Naive B cell (primary cell): Measurements from ENCODE around the gene SERPINH1. TPM values are rescaled to one million over a fixed set of nuclear protein-coding genes. Genes with fewer than 3 reads are reported as not detected.

Experiments
- ATAC-seq, 2 donors: fragments of 150-1000 bp; cut with Tn5 transposase; 2 replicates each; pipeline ENCODE4 v1.10.0; 2021; ENCODE audit warnings: low read depth in 2 of 2, mild to moderate bottlenecking in 2 of 2, moderate library complexity in 2 of 2
- DNase-seq: peaks from one replicate; pipeline ENCODE4 v3.0.0; 2022
- H3K27ac Mint-ChIP-seq, 6 donors: one replicate each; pipeline ENCODE4 v1.8.0; 2020 to 2022; ENCODE audit warnings: mild to moderate bottlenecking in 6 of 6, mixed read lengths in 6 of 6, moderate library complexity in 5 of 6, inconsistent platforms in 2 of 6
- H3K27me3 Mint-ChIP-seq, 3 donors: one replicate each; pipeline ENCODE4 v1.8.0; 2021 to 2022; ENCODE audit warnings: mixed read lengths in 3 of 3, mild to moderate bottlenecking in 1 of 3
- H3K36me3 Mint-ChIP-seq, 2 donors: one replicate each; pipeline ENCODE4 v1.8.0; 2020 to 2022; ENCODE audit warnings: mixed read lengths in 2 of 2, inconsistent platforms in 1 of 2, mild to moderate bottlenecking in 1 of 2
- H3K4me1 Mint-ChIP-seq, 3 donors: one replicate each; pipeline ENCODE4 v1.8.0; 2020 to 2022; ENCODE audit warnings: mixed read lengths in 3 of 3, inconsistent platforms in 1 of 3, mild to moderate bottlenecking in 1 of 3, moderate library complexity in 1 of 3
- H3K4me3 Mint-ChIP-seq, 8 donors: one replicate each; pipeline ENCODE4 v1.8.0; 2020 to 2022; ENCODE audit warnings: mild to moderate bottlenecking in 8 of 8, mixed read lengths in 8 of 8, moderate library complexity in 8 of 8, inconsistent platforms in 2 of 8
- H3K9me3 Mint-ChIP-seq, 7 donors: one replicate each; pipeline ENCODE4 v1.8.0; 2020 to 2022; ENCODE audit warnings: mixed read lengths in 7 of 7, mild to moderate bottlenecking in 5 of 7, inconsistent platforms in 2 of 7, moderate library complexity in 1 of 7
- polyA plus RNA-seq, 6 donors: library from polyadenylated mRNA; unstranded; fragments of 300-500 nt; fragmentation: Illumina TruSeq; gene quantifications; one replicate each; pipeline ENCODE4 v1.2.3, GENCODE V29; 2021; ENCODE audit warnings: low read depth in 6 of 6

The SERPINH1 gene
- polyA plus RNA-seq, 6 donors from 2014 or later: 0.40 to 1.4 (median 0.85) TPM; not detected in 1

- H3K4me1 Mint-ChIP-seq: peaks cover 9 to 19% (median 13%) of the 10 kb centered on the region in 3 donors
- H3K27me3 Mint-ChIP-seq: peaks cover 10 to 17% (median 14%) of the 10 kb centered on the region in 3 donors
- ATAC-seq: no peak
- no peaks in the 10 kb centered on the region for H3K9me3 Mint-ChIP-seq
- H3K27ac Mint-ChIP-seq: no peak overlapping the region
- no peaks in the 10 kb centered on the region for H3K36me3 Mint-ChIP-seq
- no peak for DNase-seq
- H3K4me3 Mint-ChIP-seq: no peak overlapping the region
These were observed 29.3 kb downstream of the SERPINH1 start for GRCh38 chr11:75591371-75591770.

- H3K9me3 Mint-ChIP-seq: no peaks in the 10 kb centered on the region
- ATAC-seq: no peak
- DNase-seq: no peak
- H3K27ac Mint-ChIP-seq: no peak overlapping the region
- H3K36me3 Mint-ChIP-seq: no peaks in the 10 kb centered on the region
- peaks cover 9 to 23% (median 13%) of the 10 kb centered on the region in 3 donors for H3K4me1 Mint-ChIP-seq
- H3K27me3 Mint-ChIP-seq: peaks cover 10 to 17% (median 14%) of the 10 kb centered on the region in 3 donors
- H3K4me3 Mint-ChIP-seq: no peak overlapping the region
These were observed 29.9 kb downstream of the SERPINH1 start for GRCh38 chr11:75591966-75592365.

GRCh38 chr11:75592715-75593114, 30.7 kb downstream of the SERPINH1 start:
- peaks cover 10 to 17% (median 14%) of the 10 kb centered on the region in 3 donors for H3K27me3 Mint-ChIP-seq
- no peaks in the 10 kb centered on the region for H3K36me3 Mint-ChIP-seq
- ATAC-seq (no peak), DNase-seq (no peak)
- H3K9me3 Mint-ChIP-seq: no peaks in the 10 kb centered on the region
- no peak overlapping the region for H3K27ac Mint-ChIP-seq
- peaks cover 9 to 25% (median 13%) of the 10 kb centered on the region in 3 donors for H3K4me1 Mint-ChIP-seq
- H3K4me3 Mint-ChIP-seq: no peak overlapping the region

GRCh38 chr11:75593286-75593915, 31.3 kb downstream of the SERPINH1 start:
- peak overlapping the region in 1 of 6 donors; percentile 73 for H3K27ac Mint-ChIP-seq
- H3K4me3 Mint-ChIP-seq: no peak overlapping the region
- H3K36me3 Mint-ChIP-seq: no peaks in the 10 kb centered on the region
- H3K27me3 Mint-ChIP-seq: peaks cover 10 to 17% (median 15%) of the 10 kb centered on the region in 3 donors
- H3K4me1 Mint-ChIP-seq: peaks cover 9 to 28% (median 13%) of the 10 kb centered on the region in 3 donors
- ATAC-seq (no peak), DNase-seq (no peak)
- no peaks in the 10 kb centered on the region for H3K9me3 Mint-ChIP-seq

DNA sequence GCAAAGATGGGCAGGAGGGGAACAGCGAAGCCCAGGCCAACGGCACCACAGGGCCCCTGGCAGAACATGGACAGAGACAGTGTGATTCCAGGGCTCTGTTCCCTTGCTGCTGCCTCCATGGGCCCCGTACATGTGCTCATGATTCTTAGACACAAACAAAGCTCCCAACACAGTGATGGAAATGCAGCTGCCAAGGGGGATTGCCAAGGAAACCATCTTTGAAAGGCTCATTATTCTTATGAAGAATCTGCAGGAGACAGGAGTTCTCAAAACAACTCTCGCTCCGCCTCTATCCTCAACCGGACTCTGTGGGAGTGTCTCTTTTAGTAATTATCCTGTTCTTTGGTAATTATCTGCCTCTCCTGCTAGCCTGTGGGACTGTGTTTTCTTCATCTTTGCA, 32.2 kb downstream of the SERPINH1 start:
- peak overlapping the region in 1 of 6 donors; percentile 41 for H3K27ac Mint-ChIP-seq
- H3K4me1 Mint-ChIP-seq: peaks cover 9 to 29% (median 13%) of the 10 kb centered on the region in 3 donors
- ATAC-seq (no peak), DNase-seq (no peak)
- H3K9me3 Mint-ChIP-seq: no peaks in the 10 kb centered on the region
- no peak overlapping the region for H3K4me3 Mint-ChIP-seq
- H3K36me3 Mint-ChIP-seq: no peaks in the 10 kb centered on the region
- H3K27me3 Mint-ChIP-seq: peaks cover 10 to 21% (median 17%) of the 10 kb centered on the region in 3 donors

DNA sequence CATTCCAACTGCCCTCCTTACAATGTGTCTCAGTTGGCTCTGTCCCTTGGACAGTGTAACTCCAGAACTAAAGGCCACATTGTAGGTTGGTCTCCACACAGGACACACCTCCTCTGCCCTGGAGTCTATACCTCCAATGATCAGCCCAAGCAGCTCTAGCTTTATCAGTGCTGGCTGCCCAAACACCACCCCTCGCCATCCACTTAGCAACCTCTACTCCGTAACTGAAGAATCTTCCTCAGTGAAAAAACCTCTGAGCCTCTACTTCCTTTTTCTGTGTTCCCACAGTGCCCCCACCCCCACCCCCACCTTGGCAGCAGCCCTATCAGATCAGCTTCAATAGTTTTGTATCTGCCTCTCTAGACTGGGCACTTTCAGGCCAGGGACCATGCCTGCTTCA, 33.4 kb downstream of the SERPINH1 start:
- Mint-ChIP-seq H3K36me3 (no peaks in the 10 kb centered on the region), H3K4me1 (peaks cover 9 to 29% (median 13%) of the 10 kb centered on the region in 3 donors), H3K4me3 (peak overlapping the region in 1 of 8 donors; percentile 44), H3K27ac (peak overlapping the region in 4 of 6 donors; percentile 13 to 57 (median 24)), H3K27me3 (peaks cover 10 to 21% (median 17%) of the 10 kb centered on the region in 3 donors), H3K9me3 (no peaks in the 10 kb centered on the region)
- DNase-seq (no peak), ATAC-seq (peak; percentile 30 to 32)

DNA sequence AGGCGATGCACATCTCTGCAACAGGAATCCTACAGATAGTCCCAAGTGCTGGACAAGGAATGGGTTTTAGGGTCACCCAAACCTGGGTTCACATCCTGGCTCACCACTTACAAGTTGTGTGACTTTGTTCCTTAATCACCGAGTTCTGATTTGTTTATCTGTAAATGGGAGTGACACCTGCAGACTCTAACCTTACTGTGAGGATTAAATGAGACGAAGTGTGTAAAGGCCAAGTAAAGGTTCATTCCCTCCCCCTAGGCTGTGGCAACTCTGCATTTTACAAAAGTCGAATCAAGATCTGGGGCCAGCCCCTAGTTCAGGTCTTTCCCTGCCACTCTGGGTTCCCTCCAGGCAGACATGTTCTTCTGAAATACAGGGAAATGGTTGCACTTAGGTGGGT, 34.9 kb downstream of the SERPINH1 start:
- no peak for ATAC-seq
- Mint-ChIP-seq H3K27me3 (peaks cover 9 to 26% (median 15%) of the 10 kb centered on the region in 3 donors), H3K27ac (no peak overlapping the region), H3K4me1 (peaks cover 9 to 29% (median 13%) of the 10 kb centered on the region in 3 donors), H3K36me3 (no peaks in the 10 kb centered on the region), H3K9me3 (no peaks in the 10 kb centered on the region), H3K4me3 (no peak overlapping the region)
- DNase-seq: no peak

DNA sequence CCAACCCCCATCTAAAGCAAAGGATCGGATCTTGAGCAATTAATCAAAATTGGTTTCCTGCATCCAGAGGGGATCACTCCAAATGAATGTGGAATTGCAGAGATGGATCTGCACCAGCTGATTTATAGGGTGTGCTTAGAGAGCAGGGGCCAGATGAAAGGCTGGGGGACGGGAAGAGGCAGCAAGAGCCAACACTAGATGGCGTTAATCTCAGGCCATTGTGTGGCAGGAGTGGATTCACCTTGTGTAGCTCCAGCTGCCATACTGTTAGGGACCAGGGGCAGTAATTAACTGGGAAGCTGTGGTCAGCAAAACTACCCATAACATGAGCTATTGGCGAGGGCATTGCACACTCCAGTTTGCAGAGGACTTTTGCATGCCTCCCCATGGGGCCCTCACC, 35.6 kb downstream of the SERPINH1 start:
- Mint-ChIP-seq H3K27me3 (peaks cover 6 to 23% (median 9%) of the 10 kb centered on the region in 3 donors), H3K27ac (peak overlapping the region in 1 of 6 donors; percentile 76), H3K36me3 (no peaks in the 10 kb centered on the region), H3K4me1 (peaks cover 9 to 29% (median 13%) of the 10 kb centered on the region in 3 donors), H3K4me3 (peak overlapping the region in 1 of 8 donors; percentile 48), H3K9me3 (no peaks in the 10 kb centered on the region)
- no peak for DNase-seq
- no peak for ATAC-seq

- Mint-ChIP-seq H3K4me3 (no peak overlapping the region), H3K27me3 (peaks cover 9 to 22% (median 10%) of the 10 kb centered on the region in 3 donors), H3K27ac (no peak overlapping the region), H3K36me3 (no peaks in the 10 kb centered on the region), H3K9me3 (no peaks in the 10 kb centered on the region), H3K4me1 (peaks cover 9 to 29% (median 13%) of the 10 kb centered on the region in 3 donors)
- DNase-seq (no peak), ATAC-seq (no peak)
These were observed 36.2 kb downstream of the SERPINH1 start for GRCh38 chr11:75598264-75598663.

GRCh38 chr11:75598900-75599299, 36.8 kb downstream of the SERPINH1 start:
- DNase-seq: no peak
- Mint-ChIP-seq H3K4me3 (no peak overlapping the region), H3K27ac (peak overlapping the region in 1 of 6 donors; percentile 54), H3K27me3 (peaks cover 13 to 26% (median 13%) of the 10 kb centered on the region in 3 donors), H3K4me1 (peaks cover 9 to 29% (median 13%) of the 10 kb centered on the region in 3 donors), H3K36me3 (no peaks in the 10 kb centered on the region), H3K9me3 (no peaks in the 10 kb centered on the region)
- no peak for ATAC-seq

- DNase-seq (no peak), ATAC-seq (no peak)
- Mint-ChIP-seq H3K27me3 (peaks cover 22 to 40% (median 26%) of the 10 kb centered on the region in 3 donors), H3K27ac (no peak overlapping the region), H3K36me3 (no peaks in the 10 kb centered on the region), H3K9me3 (no peaks in the 10 kb centered on the region), H3K4me3 (no peak overlapping the region), H3K4me1 (peaks cover 7 to 21% (median 7%) of the 10 kb centered on the region in 3 donors)
These were observed 38.3 kb downstream of the SERPINH1 start for GRCh38 chr11:75600356-75600755.

GRCh38 chr11:75601494-75601893, 39.4 kb downstream of the SERPINH1 start:
- Mint-ChIP-seq H3K36me3 (no peaks in the 10 kb centered on the region), H3K27me3 (peaks cover 22 to 41% (median 36%) of the 10 kb centered on the region in 3 donors), H3K4me1 (peaks cover 0 to 9% (median 0%) of the 10 kb centered on the region in 3 donors), H3K27ac (peak overlapping the region in 2 of 6 donors; percentile 5 to 66), H3K4me3 (no peak overlapping the region), H3K9me3 (no peaks in the 10 kb centered on the region)
- ATAC-seq (no peak), DNase-seq (no peak)

- no peaks in the 10 kb centered on the region for H3K9me3 Mint-ChIP-seq
- H3K4me3 Mint-ChIP-seq: no peak overlapping the region
- peaks cover 28 to 52% (median 48%) of the 10 kb centered on the region in 3 donors for H3K27me3 Mint-ChIP-seq
- H3K4me1 Mint-ChIP-seq: peaks cover 0 to 4% (median 0%) of the 10 kb centered on the region in 3 donors
- no peak overlapping the region for H3K27ac Mint-ChIP-seq
- no peaks in the 10 kb centered on the region for H3K36me3 Mint-ChIP-seq
- no peak for DNase-seq
- no peak for ATAC-seq
These were observed 40.9 kb downstream of the SERPINH1 start for GRCh38 chr11:75602951-75603350.
